Femur (tissue), 1 donor: ENCODE results near the gene KCNJ14.
A peak's percentile ranks its signal among the peaks of the same experiment; 100 is the strongest.

Source experiments
- DNase-seq: peaks from one replicate; pipeline ENCODE4 v3.0.0-alpha.2; 2017

The KCNJ14 gene

GRCh38 chr19:48510421-48511268, 55.3 kb downstream of the KCNJ14 start:
- DNase-seq, result peak; percentile 77

- DNase-seq, result no peak
These were observed 56.0 kb downstream of the KCNJ14 start for GRCh38 chr19:48511321-48511731.

DNA sequence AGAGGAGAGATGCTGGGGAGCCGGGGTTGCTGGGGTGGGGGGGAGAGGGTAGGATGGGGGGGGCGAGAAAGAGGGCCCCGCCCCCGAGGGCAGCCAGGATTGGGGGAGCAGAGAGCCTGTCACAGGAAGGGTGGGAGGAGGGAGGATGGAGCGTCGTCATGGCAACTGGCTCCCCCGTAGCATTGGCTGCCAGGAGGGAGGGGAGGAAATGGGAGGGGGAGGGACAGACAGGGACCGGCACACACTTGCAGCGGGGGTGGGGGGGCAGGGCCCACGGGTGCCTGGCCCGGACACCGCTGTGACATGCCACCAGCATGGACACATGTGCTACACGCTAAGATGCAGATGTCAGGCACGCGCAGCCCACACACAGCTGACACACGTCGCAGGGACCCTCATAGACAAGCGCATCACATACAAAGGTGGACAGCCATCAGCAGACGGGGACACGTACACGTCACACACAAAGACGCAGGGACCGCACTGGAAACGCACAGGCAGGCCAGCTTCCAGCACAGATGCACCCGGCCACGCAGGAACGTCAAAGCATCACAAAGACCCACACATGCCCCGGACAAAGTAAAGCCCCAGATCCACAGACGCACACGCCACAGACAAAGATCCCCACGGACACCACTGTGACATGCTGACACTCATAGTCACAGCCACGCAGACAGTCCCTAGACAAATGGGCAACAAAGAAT, 56.6 kb downstream of the KCNJ14 start, which contains the start of gene LMTK3:
TSS of gene LMTK3 (minus strand) at position 36 of the 704 bp plus-strand sequence. CDS start 259 bp downstream, outside the sequence.
- DNase-seq, result no peak

DNA sequence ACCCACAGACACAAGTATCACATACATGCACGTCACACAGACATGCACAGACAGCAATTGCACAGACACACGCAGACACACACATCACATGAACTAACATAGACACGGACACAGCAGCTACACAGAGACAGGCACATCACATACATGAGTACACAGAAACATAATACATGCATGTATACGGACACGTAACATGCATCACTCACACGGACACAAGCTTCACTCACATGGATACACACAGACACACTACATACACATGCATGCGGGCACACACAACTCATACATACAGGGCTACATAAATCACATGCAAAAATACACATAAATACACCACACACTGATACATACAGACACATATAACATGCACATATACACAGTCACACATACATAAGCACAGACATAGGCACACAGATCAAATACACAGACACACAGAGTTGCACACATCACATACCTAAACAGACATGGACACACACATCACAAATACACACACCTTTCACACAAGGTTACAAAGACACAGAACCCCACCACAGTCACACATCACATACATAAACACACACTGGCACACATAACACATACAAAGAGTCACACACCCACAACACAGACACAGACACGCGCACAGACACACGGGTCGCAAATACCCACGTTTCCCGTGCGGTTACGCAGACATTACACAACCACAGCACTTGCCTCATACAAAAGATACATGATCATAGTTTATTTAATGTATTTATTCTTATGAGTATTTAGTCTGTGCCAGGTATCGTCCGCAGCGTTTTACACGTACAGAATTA, 57.3 kb downstream of the KCNJ14 start:
- no peak for DNase-seq

- DNase-seq, result peak; percentile 71
These were observed 58.1 kb downstream of the KCNJ14 start for GRCh38 chr19:48513289-48514122.

DNA sequence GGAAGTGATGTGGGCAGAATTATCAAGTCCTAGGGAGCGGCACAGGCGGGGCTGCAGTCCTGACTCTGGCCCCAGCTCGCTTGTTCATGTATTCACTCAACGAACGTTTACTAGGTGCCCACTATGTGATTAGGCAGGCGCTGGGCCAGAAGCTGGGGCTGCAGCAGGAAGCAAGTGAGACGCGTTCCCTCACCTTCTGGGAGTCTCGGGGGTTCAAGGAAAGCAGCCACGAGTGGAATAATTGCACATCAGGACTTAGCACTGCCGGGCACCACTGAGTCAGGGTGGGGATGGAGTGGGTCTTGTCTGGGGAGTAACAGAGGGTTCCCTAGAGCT, 58.7 kb downstream of the KCNJ14 start:
- no peak for DNase-seq

DNA sequence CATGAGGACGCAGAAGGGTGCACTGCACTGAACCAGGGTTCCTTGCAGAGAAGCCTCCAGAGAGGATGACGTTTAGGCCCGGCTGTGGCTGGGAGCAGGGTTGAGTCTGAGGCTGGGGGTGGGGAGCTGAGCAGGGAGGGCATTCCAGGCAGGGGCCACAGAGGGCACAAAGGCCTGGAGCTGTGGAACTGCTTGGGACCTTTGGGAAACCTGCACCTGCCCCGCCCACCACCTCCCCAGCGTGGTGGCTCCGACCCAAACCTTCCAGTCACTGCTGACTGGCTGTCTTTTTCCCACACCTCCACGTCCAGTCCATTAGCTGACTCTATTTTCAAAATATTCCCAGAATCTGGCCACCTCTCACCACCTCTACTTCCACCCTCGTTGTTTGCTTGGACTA, 61.2 kb downstream of the KCNJ14 start:
- DNase-seq, result no peak
